ENCODE data around the gene GSTA4.

- TF ChIP-seq HOXA3 (CRISPR knock-in tag; IDR thresholded peaks at IDR 0.05) (no peak), ESRRA (CRISPR knock-in tag; IDR thresholded peaks at IDR 0.05; ENCODE audit: low read depth) (no peak), REST (IDR thresholded peaks at IDR 0.05; ENCODE audit: borderline replicate concordance in 1 of 2, low read depth in 1 of 2, low read length in 2 of 2) (no peak), NR2F1 (CRISPR knock-in tag; IDR thresholded peaks at IDR 0.05) (no peak), GABPA (IDR thresholded peaks at IDR 0.05; ENCODE audit: low read depth, low read length) (no peak), GABPA (CRISPR knock-in tag; IDR thresholded peaks at IDR 0.05; ENCODE audit: low read depth) (no peak)
Observed at GRCh38 chr6:53014744-53015143, 19.7 kb upstream of the GSTA4 start.
